Measurements from ENCODE around the gene VSIG2.

The VSIG2 gene

GRCh38 chr11:124718801-124719200 is 33.3 kb downstream of the VSIG2 start:
- DNase-seq, result no peak

DNA sequence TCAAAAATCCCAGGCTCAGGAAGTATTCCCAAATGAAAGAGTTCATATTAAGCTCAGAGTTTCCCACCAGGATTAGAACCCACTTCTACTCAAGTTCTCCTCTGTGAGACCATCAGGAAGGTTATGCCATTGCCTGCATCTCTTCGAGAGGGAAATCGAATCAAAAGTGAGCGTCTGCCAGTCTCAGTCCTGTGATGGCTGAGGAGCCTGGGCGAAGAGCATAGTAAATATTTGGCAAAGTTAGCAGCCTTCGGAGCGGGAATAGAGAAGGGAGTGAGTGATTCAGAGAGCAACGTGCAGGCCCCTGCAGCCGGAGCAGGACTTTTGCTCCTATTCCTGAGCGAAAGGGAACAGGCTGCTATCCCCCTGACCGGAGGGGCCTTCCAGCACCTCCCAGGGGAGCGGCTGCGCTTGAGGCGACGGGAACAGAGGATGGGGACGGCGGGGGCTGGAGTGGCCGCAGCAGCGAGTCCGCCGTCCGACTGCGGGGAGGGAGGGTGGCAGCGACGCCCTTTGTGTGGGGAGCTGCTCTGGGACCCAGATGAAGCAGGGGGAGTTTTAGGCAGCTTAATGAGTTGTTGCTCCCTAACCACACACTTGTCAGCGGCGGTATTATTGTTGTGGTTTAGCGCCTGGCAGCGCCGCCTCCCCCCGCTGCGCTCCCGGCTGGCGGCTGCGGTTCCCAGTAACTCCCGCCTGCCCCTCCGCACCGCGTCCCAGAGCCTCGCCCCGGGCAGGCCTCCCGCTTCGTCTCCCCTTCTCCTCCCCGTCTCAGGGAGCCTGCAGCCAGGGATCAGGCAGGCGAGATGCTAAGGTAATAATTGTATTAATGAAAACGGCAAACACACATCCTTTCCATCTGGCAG is 34.0 kb downstream of the VSIG2 start:
- peak in 1 of 2 donors; percentile 34 for DNase-seq

GRCh38 chr11:124717421-124717785 is 34.7 kb downstream of the VSIG2 start:
- no peak for DNase-seq

DNA sequence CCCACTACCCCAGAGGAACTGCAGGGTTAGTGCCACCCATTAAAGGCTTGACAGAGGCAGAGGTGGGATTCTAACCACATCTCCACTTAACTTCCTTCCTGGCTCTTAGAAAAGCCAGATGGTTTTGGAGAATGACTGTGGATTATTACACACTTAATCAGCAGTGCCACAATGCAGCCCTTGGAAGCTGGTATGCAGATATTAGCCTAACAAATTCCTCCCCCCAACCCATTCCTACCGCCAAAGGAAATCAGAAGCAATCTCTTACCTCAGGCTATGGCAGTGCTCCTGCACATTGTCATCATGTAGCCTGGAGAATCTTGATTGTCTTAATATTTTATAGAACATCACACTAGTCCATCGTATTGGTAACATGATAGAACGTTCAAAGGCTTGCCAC is 35.5 kb downstream of the VSIG2 start:
- DNase-seq, result no peak

- DNase-seq, result no peak
Measured at GRCh38 chr11:124712392-124712791, 39.7 kb downstream of the VSIG2 start.

- no peak for DNase-seq
Measured at GRCh38 chr11:124707829-124708228, 44.2 kb downstream of the VSIG2 start.

DNA sequence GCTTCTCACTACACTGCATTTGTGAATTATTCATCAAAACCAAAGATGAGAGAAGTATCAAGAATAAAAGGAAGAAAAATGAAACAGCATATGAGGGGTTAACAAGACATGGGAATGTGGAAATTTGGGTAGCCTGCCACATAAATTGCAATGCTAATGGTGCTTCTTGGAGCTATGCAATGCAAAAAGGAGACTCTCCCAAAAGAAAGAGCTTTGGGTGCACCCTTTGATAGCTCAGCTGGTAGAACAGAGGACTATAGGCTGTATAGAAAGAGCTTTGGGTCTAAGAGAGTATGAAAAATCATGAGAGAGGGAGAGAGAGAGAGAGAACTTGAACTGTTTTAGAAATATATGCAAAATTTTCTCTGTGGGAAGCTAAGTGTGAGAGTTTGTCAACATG is 52.0 kb downstream of the VSIG2 start:
- no peak for DNase-seq

DNA sequence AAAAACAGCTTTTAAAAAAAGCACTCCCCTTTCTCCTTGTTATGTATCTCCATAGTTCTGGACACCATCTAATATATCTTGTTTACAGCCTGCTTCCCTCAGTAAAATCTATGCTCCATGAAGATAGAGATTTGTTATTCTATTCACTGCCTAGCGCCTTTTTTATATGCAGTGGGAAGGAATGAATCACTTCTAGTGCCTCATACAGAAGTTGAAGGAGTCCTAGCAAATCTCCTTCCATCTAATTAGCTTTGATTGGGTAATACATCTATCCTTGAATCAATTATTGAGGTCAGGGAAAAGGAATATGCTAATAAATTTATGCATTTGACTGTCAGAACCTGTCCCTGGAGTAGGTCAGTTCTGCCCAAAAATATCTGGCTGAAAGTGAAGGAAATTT is 52.5 kb downstream of the VSIG2 start:
- no peak for DNase-seq

Measured in CD4-positive, alpha-beta T cell treated with Interferon alpha-2 for 1 hour (primary cell).